Measurements from ENCODE around the gene STARD5.

DNA sequence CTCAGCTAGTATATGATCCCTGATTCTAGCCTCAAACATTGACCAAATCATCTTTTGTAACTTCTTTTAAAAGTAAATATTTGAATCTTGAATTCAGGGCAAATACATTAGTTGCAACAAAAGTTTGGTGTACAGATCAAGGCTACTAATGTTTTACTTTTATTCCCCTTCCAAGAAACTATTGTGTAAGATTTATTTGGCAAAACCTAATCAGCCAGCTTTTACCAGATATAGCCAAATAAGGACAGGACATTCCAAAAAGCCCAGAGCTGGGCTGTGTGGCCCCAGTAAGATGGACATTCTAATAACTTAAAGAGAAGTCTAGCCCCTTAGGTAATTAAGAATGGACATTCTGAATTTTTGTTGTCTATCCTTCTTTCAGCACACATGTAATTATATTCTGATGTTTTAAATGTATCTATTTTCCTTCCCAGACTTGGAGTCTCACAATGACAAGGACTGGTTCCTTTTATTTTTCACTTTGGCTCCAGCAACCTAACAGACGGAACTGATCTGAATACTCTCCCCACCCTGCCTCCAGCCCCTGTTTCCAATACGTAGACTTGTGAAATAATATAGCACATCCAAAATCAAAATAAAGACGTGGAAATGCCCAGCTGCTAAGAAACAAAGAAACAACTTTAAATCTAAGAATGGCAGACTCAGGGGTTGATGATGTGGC lies 48.1 kb downstream of the STARD5 start:
- TF ChIP-seq EZH2phosphoT487 (IDR thresholded peaks at IDR 0.05; ENCODE audit: unreplicated experiment) (no peak), POLR2AphosphoS5 (IDR thresholded peaks at IDR 0.05; ENCODE audit: low read depth) (no peak), EZH2 (IDR thresholded peaks at IDR 0.05; ENCODE audit: low read depth, unreplicated experiment) (no peak), CREB1 (CRISPR knock-in tag; IDR thresholded peaks at IDR 0.05; ENCODE audit: low read depth) (no peak), JUNB (IDR thresholded peaks at IDR 0.05; ENCODE audit: unreplicated experiment) (no peak), NANOG (IDR thresholded peaks at IDR 0.05; ENCODE audit: borderline replicate concordance) (no peak)
- TF ChIP-seq, protein P1, sequence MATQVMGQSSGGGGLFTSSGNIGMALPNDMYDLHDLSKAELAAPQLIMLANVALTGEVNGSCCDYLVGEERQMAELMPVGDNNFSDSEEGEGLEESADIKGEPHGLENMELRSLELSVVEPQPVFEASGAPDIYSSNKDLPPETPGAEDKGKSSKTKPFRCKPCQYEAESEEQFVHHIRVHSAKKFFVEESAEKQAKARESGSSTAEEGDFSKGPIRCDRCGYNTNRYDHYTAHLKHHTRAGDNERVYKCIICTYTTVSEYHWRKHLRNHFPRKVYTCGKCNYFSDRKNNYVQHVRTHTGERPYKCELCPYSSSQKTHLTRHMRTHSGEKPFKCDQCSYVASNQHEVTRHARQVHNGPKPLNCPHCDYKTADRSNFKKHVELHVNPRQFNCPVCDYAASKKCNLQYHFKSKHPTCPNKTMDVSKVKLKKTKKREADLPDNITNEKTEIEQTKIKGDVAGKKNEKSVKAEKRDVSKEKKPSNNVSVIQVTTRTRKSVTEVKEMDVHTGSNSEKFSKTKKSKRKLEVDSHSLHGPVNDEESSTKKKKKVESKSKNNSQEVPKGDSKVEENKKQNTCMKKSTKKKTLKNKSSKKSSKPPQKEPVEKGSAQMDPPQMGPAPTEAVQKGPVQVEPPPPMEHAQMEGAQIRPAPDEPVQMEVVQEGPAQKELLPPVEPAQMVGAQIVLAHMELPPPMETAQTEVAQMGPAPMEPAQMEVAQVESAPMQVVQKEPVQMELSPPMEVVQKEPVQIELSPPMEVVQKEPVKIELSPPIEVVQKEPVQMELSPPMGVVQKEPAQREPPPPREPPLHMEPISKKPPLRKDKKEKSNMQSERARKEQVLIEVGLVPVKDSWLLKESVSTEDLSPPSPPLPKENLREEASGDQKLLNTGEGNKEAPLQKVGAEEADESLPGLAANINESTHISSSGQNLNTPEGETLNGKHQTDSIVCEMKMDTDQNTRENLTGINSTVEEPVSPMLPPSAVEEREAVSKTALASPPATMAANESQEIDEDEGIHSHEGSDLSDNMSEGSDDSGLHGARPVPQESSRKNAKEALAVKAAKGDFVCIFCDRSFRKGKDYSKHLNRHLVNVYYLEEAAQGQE (IDR thresholded peaks at IDR 0.05; ENCODE audit: unreplicated experiment), result no peak
- TF ChIP-seq, protein P2, sequence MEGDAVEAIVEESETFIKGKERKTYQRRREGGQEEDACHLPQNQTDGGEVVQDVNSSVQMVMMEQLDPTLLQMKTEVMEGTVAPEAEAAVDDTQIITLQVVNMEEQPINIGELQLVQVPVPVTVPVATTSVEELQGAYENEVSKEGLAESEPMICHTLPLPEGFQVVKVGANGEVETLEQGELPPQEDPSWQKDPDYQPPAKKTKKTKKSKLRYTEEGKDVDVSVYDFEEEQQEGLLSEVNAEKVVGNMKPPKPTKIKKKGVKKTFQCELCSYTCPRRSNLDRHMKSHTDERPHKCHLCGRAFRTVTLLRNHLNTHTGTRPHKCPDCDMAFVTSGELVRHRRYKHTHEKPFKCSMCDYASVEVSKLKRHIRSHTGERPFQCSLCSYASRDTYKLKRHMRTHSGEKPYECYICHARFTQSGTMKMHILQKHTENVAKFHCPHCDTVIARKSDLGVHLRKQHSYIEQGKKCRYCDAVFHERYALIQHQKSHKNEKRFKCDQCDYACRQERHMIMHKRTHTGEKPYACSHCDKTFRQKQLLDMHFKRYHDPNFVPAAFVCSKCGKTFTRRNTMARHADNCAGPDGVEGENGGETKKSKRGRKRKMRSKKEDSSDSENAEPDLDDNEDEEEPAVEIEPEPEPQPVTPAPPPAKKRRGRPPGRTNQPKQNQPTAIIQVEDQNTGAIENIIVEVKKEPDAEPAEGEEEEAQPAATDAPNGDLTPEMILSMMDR (conservative IDR thresholded peaks at IDR 0.05; ENCODE audit: low read depth in 2 of 2), result no peak

Measured in GM23338 (cell line).